Stimulated activated CD4-positive, alpha-beta T cell treated with anti-CD3 and anti-CD28 coated beads, Interleukin-1b, Interleukin-23, amount 100 ng/mL, for 1 hour (primary cell): ENCODE results near the gene BTBD9.

ENCODE experiments used
- DNase-seq, 2 donors: peaks; one replicate each; pipeline ENCODE4 v3.0.0-alpha.2; 2020; ENCODE audit warnings: low read depth in 2 of 2

BTBD9 gene

GRCh38 chr6:38639498-38640215 lies at the start of gene BTBD9:
Gene BTBD9 (minus strand): TSS chr6:38639929.
- DNase-seq = peak; percentile 40 to 51

GRCh38 chr6:38688579-38689087 lies 48.9 kb upstream of the BTBD9 start:
- no peak for DNase-seq

GRCh38 chr6:38687549-38687948 lies 47.8 kb upstream of the BTBD9 start:
- no peak for DNase-seq

- no peak for DNase-seq
Observed at GRCh38 chr6:38687043-38687353, 47.3 kb upstream of the BTBD9 start.

- DNase-seq = no peak
Observed at GRCh38 chr6:38686270-38687042, 46.7 kb upstream of the BTBD9 start.

GRCh38 chr6:38684904-38685303 lies 45.2 kb upstream of the BTBD9 start:
- DNase-seq = no peak

- no peak for DNase-seq
Observed at GRCh38 chr6:38684237-38684636, 44.5 kb upstream of the BTBD9 start.

- DNase-seq = no peak
Observed at GRCh38 chr6:38681850-38682249, 42.1 kb upstream of the BTBD9 start.

- no peak for DNase-seq
Observed at GRCh38 chr6:38679668-38680067, 39.9 kb upstream of the BTBD9 start.

GRCh38 chr6:38678178-38678760 lies 38.5 kb upstream of the BTBD9 start:
- DNase-seq = no peak

GRCh38 chr6:38676974-38677544 lies 37.3 kb upstream of the BTBD9 start:
- no peak for DNase-seq

- no peak for DNase-seq
Observed at GRCh38 chr6:38676236-38676973, 36.7 kb upstream of the BTBD9 start.

- DNase-seq = no peak
Observed at GRCh38 chr6:38673397-38674165, 33.9 kb upstream of the BTBD9 start.

- no peak for DNase-seq
Observed at GRCh38 chr6:38671885-38672467, 32.2 kb upstream of the BTBD9 start.

- no peak for DNase-seq
Observed at GRCh38 chr6:38658418-38659167, 18.9 kb upstream of the BTBD9 start.

- no peak for DNase-seq
Observed at GRCh38 chr6:38656896-38657295, 17.2 kb upstream of the BTBD9 start.

- DNase-seq = no peak
Observed at GRCh38 chr6:38654263-38654662, 14.5 kb upstream of the BTBD9 start.

GRCh38 chr6:38651121-38651784 lies 11.5 kb upstream of the BTBD9 start:
- DNase-seq = no peak

GRCh38 chr6:38650207-38650752 lies 10.6 kb upstream of the BTBD9 start:
- no peak for DNase-seq
